Esophagus muscularis mucosa (tissue), 4 donors: Measurements from ENCODE around the gene JPH4. TPM values are rescaled to one million over a fixed set of nuclear protein-coding genes. Genes with fewer than 3 reads are reported as not detected.

Experiments used
- DNase-seq: peaks from one replicate; pipeline ENCODE4 v3.0.0-alpha.2; 2017; ENCODE audit errors: extremely low spot score
- H3K27ac ChIP-seq, 4 donors: fragments of 200-600 bp; sonication (generic); replicated peaks in 1 of 4; 1 replicate in 3 of 4; 2 replicates in 1 of 4; pipeline ENCODE4 v1.5.1; 2016 to 2019; ENCODE audit warnings: mild to moderate bottlenecking in 1 of 4
- H3K27me3 ChIP-seq, 4 donors: fragments of 200-600 bp; sonication (generic); one replicate each; pipeline versions ENCODE4 v1.5.1 to v1.6.0; 2016 to 2019
- H3K36me3 ChIP-seq, 4 donors: fragments of 200-600 bp; sonication (generic); one replicate each; pipeline ENCODE4 v1.5.1; 2016 to 2019
- H3K4me1 ChIP-seq, 4 donors: fragments of 200-600 bp; sonication (generic); one replicate each; pipeline ENCODE4 v1.5.1; 2016 to 2019
- H3K4me3 ChIP-seq, 4 donors: fragments of 200-600 bp; sonication (generic); 1 replicate in 2 of 4; 2 replicates in 2 of 4; pipeline ENCODE4 v1.5.1; 2016 to 2019; ENCODE audit warnings: mild to moderate bottlenecking in 4 of 4, moderate library complexity in 1 of 4
- H3K9me3 ChIP-seq, 4 donors: fragments of 200-600 bp; sonication (generic); 1 replicate in 3 of 4; 2 replicates in 1 of 4; pipeline ENCODE4 v1.5.1; 2016 to 2019
- EP300 ChIP-seq: sonication (generic); formaldehyde crosslinking; IDR thresholded peaks from one replicate; pipeline ENCODE4 v1.6.1; 2017; ENCODE audit warnings: antibody characterized with exemption
- POLR2A ChIP-seq: fragments of 450-650 bp; IDR thresholded peaks from one replicate; pipeline ENCODE4 v1.6.1; 2017; ENCODE audit warnings: antibody characterized with exemption, moderate library complexity, mild to moderate bottlenecking, low read depth
- POLR2AphosphoS5 ChIP-seq, 2 donors: sonication (generic); formaldehyde crosslinking; IDR thresholded peaks; one replicate each; pipeline ENCODE4 v1.6.1; 2017; ENCODE audit warnings: antibody characterized with exemption in 2 of 2
- WGBS: methylation state at CpG from one replicate; pipeline ENCODE4 v1.1.5; 2018; 5-methylcytosine and 5-hydroxymethylcytosine counted together
- intact Hi-C: fragments of 100-400 bp; cut with DNase I; formaldehyde crosslinking; loops from one replicate; pipeline ENCODE4 v1.15.1; 2023
- total RNA-seq, 4 donors: library from RNA; depleted of rRNA; stranded (reverse); fragments of >200 nt; gene quantifications; one replicate each; pipeline versions ENCODE4 v1.1.0 to v1.2.1, GENCODE V29; 2016
- TF ChIP-seq, protein P1 (sequence below), 3 experiments: fragments of 200-600 bp in 2 of 3; fragments of 450-650 bp in 1 of 3; sonication (generic) in 2 of 3; IDR thresholded peaks; one replicate each; pipeline ENCODE4 v1.5.1; 2017 to 2019; ENCODE audit warnings: antibody characterized with exemption in 3 of 3, mild to moderate bottlenecking in 2 of 3, moderate library complexity in 1 of 3

Gene JPH4
- 1 to 10 TPM in 3 of 4 donors, under 1 TPM in 1; 0.83 to 2.8 (median 2.0) TPM for total RNA-seq

DNA sequence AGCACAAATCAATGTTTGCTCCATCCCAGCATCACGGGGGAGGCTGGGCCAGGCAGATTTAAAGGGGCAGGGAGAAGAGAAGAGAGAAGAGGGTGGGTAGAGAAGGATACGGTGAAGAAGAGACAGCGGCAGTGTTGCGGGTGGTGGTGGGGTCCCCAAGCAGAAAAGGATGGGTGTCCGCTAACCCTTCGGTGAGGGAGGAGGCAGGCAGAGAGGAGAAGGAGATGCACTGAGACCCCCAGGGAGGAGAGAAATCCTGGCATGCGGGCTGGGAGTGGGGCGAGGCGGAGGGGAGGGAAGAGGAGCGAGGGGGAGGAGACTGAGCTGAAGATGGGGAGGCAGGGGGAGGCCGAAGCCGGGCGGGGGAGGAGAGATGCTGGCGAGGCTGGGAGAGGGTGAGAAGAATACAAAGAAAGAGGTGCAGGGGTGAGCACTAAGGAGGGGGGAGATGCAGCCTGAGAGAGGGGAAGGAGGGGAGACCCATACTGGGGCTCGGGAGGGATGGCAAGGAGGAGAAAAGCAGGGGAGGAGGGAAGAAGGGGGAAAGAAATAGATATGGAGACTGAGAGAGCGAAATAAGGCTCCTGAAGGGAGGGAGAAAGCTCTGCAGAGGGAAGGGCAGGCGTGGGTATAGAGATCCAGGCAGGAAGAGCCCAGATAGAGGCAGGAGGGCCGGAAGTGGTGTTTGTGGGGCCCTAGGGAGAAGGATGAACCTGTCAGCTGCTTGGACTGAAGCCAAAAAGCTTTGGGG lies at the start of gene JPH4:
JPH4 (minus strand) TSS at position 231 of the 751 bp plus-strand sequence. CDS start 1,337 bp downstream, outside the sequence.
- peaks cover 8 to 85% (median 36%) of the 10 kb centered on the region in 4 donors for H3K27me3 ChIP-seq
- 10% methylated on average over 18 of the region's 18 CpGs for WGBS
- no peak within 1 kb of the TSS for H3K27ac ChIP-seq
- H3K9me3 ChIP-seq, result no peaks in the 10 kb centered on the region
- TF ChIP-seq EP300 (no peak), POLR2AphosphoS5 (IDR thresholded peaks at IDR 0.05) (no peak), POLR2A (no peak)
- TF ChIP-seq, protein P1, sequence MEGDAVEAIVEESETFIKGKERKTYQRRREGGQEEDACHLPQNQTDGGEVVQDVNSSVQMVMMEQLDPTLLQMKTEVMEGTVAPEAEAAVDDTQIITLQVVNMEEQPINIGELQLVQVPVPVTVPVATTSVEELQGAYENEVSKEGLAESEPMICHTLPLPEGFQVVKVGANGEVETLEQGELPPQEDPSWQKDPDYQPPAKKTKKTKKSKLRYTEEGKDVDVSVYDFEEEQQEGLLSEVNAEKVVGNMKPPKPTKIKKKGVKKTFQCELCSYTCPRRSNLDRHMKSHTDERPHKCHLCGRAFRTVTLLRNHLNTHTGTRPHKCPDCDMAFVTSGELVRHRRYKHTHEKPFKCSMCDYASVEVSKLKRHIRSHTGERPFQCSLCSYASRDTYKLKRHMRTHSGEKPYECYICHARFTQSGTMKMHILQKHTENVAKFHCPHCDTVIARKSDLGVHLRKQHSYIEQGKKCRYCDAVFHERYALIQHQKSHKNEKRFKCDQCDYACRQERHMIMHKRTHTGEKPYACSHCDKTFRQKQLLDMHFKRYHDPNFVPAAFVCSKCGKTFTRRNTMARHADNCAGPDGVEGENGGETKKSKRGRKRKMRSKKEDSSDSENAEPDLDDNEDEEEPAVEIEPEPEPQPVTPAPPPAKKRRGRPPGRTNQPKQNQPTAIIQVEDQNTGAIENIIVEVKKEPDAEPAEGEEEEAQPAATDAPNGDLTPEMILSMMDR (IDR thresholded peaks at IDR 0.05), result no peak
- no peaks in the 10 kb centered on the region for H3K36me3 ChIP-seq
- intact Hi-C loops, result no loop called here
- no peak for DNase-seq
- peak within 1 kb of the TSS; percentile 35 to 50 (median 42) for H3K4me3 ChIP-seq
- peaks cover 7 to 35% (median 34%) of the 10 kb centered on the region in 4 donors for H3K4me1 ChIP-seq

DNA sequence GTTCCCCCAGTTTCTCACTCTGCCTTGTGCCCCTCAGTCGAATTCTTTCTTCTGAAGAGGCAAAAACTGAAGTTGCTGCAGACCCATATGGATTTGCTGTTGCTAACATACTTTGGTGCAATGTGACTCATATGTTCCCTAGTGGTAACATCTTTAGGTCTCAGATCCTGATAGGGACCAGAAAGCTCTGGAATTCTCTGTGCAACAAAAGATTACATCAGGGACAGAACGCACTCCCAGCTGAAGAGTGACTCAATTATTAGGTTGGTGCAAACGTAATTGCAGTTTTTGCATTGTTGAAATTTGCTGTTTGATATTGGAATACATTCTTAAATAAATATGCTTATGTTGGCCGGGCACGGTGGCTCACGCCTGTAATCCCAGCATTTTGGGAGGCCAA lies 49.4 kb upstream of the JPH4 start:
- DNase-seq, result no peak
- intact Hi-C loops, result no loop called here
- H3K4me1 ChIP-seq, result peaks cover 4 to 14% (median 10%) of the 10 kb centered on the region in 4 donors
- no peak overlapping the region for H3K27ac ChIP-seq
- no peaks in the 10 kb centered on the region for H3K27me3 ChIP-seq
- peaks cover 0 to 7% (median 0%) of the 10 kb centered on the region in 4 donors for H3K9me3 ChIP-seq
- no peak overlapping the region for H3K4me3 ChIP-seq
- no peaks in the 10 kb centered on the region for H3K36me3 ChIP-seq
- TF ChIP-seq EP300 (no peak), POLR2AphosphoS5 (IDR thresholded peaks at IDR 0.05) (no peak), POLR2A (no peak)
- TF ChIP-seq, protein P1 (IDR thresholded peaks at IDR 0.05), result no peak
- WGBS, result 88% methylated on average over 6 of the region's 6 CpGs

DNA sequence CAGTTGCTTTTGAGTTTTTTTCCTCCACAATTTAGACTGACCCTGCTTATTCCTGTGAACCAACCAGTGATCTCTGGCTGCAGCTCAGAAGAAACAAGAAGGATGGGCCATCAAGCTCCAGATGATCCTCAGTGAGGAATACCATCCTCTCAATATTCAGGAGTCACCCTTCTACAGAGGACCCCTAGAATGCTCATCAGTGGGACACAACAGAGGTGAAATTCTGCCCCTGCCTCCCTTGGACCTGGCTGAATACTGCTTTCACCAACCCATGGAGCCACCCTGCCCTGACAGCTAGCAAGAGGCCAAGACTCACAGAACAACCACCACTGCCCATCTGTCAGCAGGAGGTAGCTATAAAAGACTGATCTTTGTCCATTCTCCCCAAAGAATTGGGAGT lies 48.4 kb upstream of the JPH4 start:
- no peak for TF ChIP-seq EP300
- TF ChIP-seq POLR2AphosphoS5 (IDR thresholded peaks at IDR 0.05), result no peak
- no peak for TF ChIP-seq POLR2A
- TF ChIP-seq, protein P1 (IDR thresholded peaks at IDR 0.05), result no peak

DNA sequence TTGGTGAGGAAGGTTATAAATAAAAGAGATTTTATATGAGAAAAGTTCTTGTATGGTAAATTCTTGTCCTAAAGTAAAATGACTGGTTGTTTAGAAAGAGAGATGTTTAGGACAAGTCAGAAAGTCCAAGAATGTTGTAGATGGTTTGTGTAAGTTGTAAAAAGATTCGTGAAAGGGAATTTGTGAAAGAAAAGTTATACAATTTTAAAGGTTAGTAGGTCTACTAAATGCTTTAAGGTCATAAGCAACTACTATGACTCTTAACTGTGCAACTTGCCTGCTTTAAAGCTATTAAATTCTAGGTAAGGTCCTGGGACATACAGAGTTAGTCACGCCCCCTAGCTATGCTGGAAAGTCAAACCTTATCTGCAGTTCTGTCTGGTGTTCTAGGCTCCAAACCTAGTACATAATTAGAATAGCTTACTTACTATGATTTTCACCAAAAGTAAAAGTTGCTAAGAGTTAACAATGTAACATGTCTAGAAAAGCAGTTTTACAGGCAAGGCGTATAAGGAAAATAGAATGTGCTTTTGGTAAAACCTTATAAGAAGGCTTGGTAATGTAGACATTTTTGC lies 46.3 kb upstream of the JPH4 start:
- DNase-seq, result no peak
- Histone ChIP-seq H3K4me3 (no peak overlapping the region), H3K4me1 (no peaks in the 10 kb centered on the region), H3K36me3 (no peaks in the 10 kb centered on the region), H3K27me3 (peaks cover 0 to 4% (median 0%) of the 10 kb centered on the region in 4 donors), H3K27ac (no peak overlapping the region), H3K9me3 (peaks cover 0 to 7% (median 0%) of the 10 kb centered on the region in 4 donors)
- intact Hi-C loops, result no loop called here
- 82% methylated on average over 3 of the region's 3 CpGs for WGBS
- TF ChIP-seq, protein P1 (IDR thresholded peaks at IDR 0.05), result no peak
- no peak for TF ChIP-seq EP300
- no peak for TF ChIP-seq POLR2A
- no peak for TF ChIP-seq POLR2AphosphoS5 (IDR thresholded peaks at IDR 0.05)

More for the DNA sequence above, 48.4 kb upstream of the JPH4 start:
- peaks cover 0 to 8% (median 5%) of the 10 kb centered on the region in 4 donors for H3K4me1 ChIP-seq
- no peak overlapping the region for H3K27ac ChIP-seq
- no peaks in the 10 kb centered on the region for H3K27me3 ChIP-seq
- H3K4me3 ChIP-seq, result no peak overlapping the region
- H3K9me3 ChIP-seq, result peaks cover 0 to 7% (median 0%) of the 10 kb centered on the region in 4 donors
- intact Hi-C loops, result no loop called here
- no peak for DNase-seq
- no peaks in the 10 kb centered on the region for H3K36me3 ChIP-seq
